ENCODE data around the gene ACOXL. TPM values are rescaled to one million over a fixed set of nuclear protein-coding genes. Genes with fewer than 3 reads are reported as not detected.

ACOXL gene
- total RNA-seq, 4 donors from 2014 or later = 0.55 to 5.2 (median 1.1) TPM; not detected in 1

GRCh38 chr2:110717734-110718133, 14.6 kb upstream of the ACOXL start:
- Histone ChIP-seq H3K9me3 (no peaks in the 10 kb centered on the region), H3K4me3 (no peak overlapping the region), H3K36me3 (no peaks in the 10 kb centered on the region), H3K4me1 (peaks cover 0 to 17% (median 3%) of the 10 kb centered on the region in 4 donors), H3K27ac (no peak overlapping the region), H3K27me3 (no peaks in the 10 kb centered on the region)
- in situ Hi-C loops (cut with MboI; ENCODE audit: low pct_ligation_motif_present in 1 of 4, low pct_unique_long_range_greater_than_20kb in 1 of 4, low sequenced_read_pairs in 3 of 4) (no loop called here), intact Hi-C loops (cut with DNase I; ENCODE audit: low total_unique reads) (no loop called here)
- no peak for TF ChIP-seq CTCF (IDR thresholded peaks at IDR 0.05)
- no peak for TF ChIP-seq POLR2A (IDR thresholded peaks at IDR 0.05)
- no peak for TF ChIP-seq POLR2AphosphoS5 (IDR thresholded peaks at IDR 0.05)
- TF ChIP-seq EP300 (IDR thresholded peaks at IDR 0.05; ENCODE audit: low read depth) = no peak
- WGBS, 2 donors (ENCODE audit: low coverage in 1 of 2) = 51 to 59% methylated on average over 4 of the region's 4 CpGs
- no peak for DNase-seq

- H3K27me3 ChIP-seq = no peaks in the 10 kb centered on the region
- 85 to 86% methylated on average over 2 of the region's 2 CpGs for WGBS, 2 donors (ENCODE audit: low coverage in 1 of 2)
- in situ Hi-C loops (cut with MboI; ENCODE audit: low pct_ligation_motif_present in 1 of 4, low pct_unique_long_range_greater_than_20kb in 1 of 4, low sequenced_read_pairs in 3 of 4) = no loop called here
Measured at GRCh38 chr2:110718382-110718781, 14.0 kb upstream of the ACOXL start.

GRCh38 chr2:110718990-110719389, 13.4 kb upstream of the ACOXL start:
- 67 to 88% methylated on average over 1 to 2 of the region's 2 CpGs for WGBS, 2 donors (ENCODE audit: low coverage in 1 of 2)

More at GRCh38 chr2:110718382-110718781, 14.0 kb upstream of the ACOXL start:
- Histone ChIP-seq H3K4me1 (peaks cover 0 to 17% (median 3%) of the 10 kb centered on the region in 4 donors), H3K36me3 (no peaks in the 10 kb centered on the region), H3K27ac (no peak overlapping the region), H3K4me3 (no peak overlapping the region), H3K9me3 (no peaks in the 10 kb centered on the region)
- TF ChIP-seq POLR2A (IDR thresholded peaks at IDR 0.05) (no peak), EP300 (IDR thresholded peaks at IDR 0.05; ENCODE audit: low read depth) (no peak), POLR2AphosphoS5 (IDR thresholded peaks at IDR 0.05) (no peak), CTCF (IDR thresholded peaks at IDR 0.05) (no peak)
- intact Hi-C loops (cut with DNase I; ENCODE audit: low total_unique reads) = no loop called here
- DNase-seq = no peak

GRCh38 chr2:110720547-110720946, 11.8 kb upstream of the ACOXL start:
- TF ChIP-seq EP300 (IDR thresholded peaks at IDR 0.05; ENCODE audit: low read depth) (no peak), POLR2A (IDR thresholded peaks at IDR 0.05) (no peak), CTCF (IDR thresholded peaks at IDR 0.05) (no peak)
- Histone ChIP-seq H3K4me3 (no peak overlapping the region), H3K27ac (no peak overlapping the region), H3K4me1 (peaks cover 0 to 7% (median 0%) of the 10 kb centered on the region in 4 donors), H3K36me3 (no peaks in the 10 kb centered on the region), H3K9me3 (no peaks in the 10 kb centered on the region), H3K27me3 (no peaks in the 10 kb centered on the region)
- no peak for DNase-seq
- 92 to 100% methylated on average over 1 to 5 of the region's 5 CpGs for WGBS, 2 donors (ENCODE audit: low coverage in 1 of 2)
- intact Hi-C loops (cut with DNase I; ENCODE audit: low total_unique reads) (no loop called here), in situ Hi-C loops (cut with MboI; ENCODE audit: low pct_ligation_motif_present in 1 of 4, low pct_unique_long_range_greater_than_20kb in 1 of 4, low sequenced_read_pairs in 3 of 4) (no loop called here)

More at GRCh38 chr2:110718990-110719389, 13.4 kb upstream of the ACOXL start:
- Histone ChIP-seq H3K4me1 (peaks cover 0 to 17% (median 3%) of the 10 kb centered on the region in 4 donors), H3K36me3 (no peaks in the 10 kb centered on the region), H3K9me3 (no peaks in the 10 kb centered on the region), H3K27me3 (no peaks in the 10 kb centered on the region), H3K4me3 (no peak overlapping the region), H3K27ac (no peak overlapping the region)
- in situ Hi-C loops (cut with MboI; ENCODE audit: low pct_ligation_motif_present in 1 of 4, low pct_unique_long_range_greater_than_20kb in 1 of 4, low sequenced_read_pairs in 3 of 4) = no loop called here
- no peak for DNase-seq
- TF ChIP-seq POLR2A (IDR thresholded peaks at IDR 0.05) (no peak), EP300 (IDR thresholded peaks at IDR 0.05; ENCODE audit: low read depth) (no peak), POLR2AphosphoS5 (IDR thresholded peaks at IDR 0.05) (no peak), CTCF (IDR thresholded peaks at IDR 0.05) (no peak)
- intact Hi-C loops (cut with DNase I; ENCODE audit: low total_unique reads) = no loop called here

All from transverse colon (tissue), 4 donors.